Limb (tissue), 2 donors: Measurements from ENCODE around the gene SLC28A2.
"Not testable (repeated sequence)": the region's sequence is repeated elsewhere in the genome, so short reads cannot be mapped to it uniquely, and the experiment has no call there.

Source experiments
- DNase-seq, 2 donors: peaks; one replicate each; pipeline ENCODE4 v3.0.0-alpha.2; 2016; ENCODE audit errors: extremely low spot score in 2 of 2

Gene SLC28A2

DNA sequence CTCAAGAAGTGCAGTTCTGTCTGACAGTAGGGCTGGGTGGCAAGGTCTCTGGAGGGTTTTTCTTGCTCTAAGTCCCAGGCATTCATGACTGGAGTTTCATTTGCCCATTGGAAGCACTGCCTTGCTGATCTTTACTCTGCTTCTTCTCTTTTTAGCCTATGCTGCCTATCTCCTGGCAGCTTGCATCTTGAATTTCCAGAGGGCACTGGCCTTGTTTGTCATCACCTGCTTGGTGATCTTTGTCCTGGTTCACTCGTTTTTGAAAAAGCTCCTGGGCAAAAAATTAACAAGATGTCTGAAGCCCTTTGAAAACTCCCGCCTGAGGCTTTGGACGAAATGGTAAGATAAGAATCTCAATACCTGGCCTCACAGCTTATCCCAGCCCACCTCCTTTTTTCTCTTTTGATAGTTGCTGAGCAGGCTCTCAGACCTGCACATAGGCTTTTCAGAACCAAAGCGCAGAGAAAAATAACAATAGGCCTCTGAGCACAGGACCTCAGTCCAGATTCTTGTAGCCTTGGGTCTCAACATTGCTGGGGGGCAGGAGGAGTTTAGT lies 10.9 kb downstream of the SLC28A2 start:
- no peak for DNase-seq

DNA sequence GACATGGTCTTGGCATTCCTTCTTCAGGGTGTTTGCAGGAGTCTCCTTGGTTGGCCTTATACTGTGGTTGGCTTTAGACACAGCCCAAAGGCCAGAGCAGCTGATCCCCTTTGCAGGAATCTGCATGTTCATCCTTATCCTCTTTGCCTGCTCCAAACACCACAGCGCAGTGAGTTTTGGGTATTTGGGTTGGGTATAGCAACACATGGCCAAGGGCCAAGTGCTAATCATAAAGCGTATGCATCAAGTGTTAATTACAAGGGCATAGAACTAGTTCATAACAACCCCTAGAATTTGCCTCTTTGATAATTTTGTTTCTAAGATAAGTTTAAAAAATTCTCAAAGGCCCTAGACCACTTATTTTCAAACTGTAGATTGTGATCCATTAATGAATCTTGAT lies 11.8 kb downstream of the SLC28A2 start:
- no peak for DNase-seq

DNA sequence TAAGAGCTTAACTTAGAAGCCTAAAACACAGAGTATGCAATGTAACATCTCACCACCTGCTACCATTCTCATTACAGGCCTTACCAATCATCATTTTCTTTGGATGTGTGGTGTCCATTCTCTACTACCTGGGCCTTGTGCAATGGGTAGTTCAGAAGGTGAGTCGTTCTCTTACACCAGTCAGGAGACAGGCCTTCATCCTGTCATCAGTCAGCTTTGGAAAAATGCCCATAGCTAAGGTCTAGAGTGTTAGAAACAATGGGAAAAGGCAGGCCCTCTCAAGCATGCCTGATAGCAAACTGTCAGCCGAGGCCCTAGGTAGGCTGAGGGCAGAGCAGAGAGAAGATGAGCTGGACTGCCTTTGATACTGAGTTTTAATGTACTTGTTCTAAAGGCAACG lies 13.5 kb downstream of the SLC28A2 start:
- DNase-seq: no peak

DNA sequence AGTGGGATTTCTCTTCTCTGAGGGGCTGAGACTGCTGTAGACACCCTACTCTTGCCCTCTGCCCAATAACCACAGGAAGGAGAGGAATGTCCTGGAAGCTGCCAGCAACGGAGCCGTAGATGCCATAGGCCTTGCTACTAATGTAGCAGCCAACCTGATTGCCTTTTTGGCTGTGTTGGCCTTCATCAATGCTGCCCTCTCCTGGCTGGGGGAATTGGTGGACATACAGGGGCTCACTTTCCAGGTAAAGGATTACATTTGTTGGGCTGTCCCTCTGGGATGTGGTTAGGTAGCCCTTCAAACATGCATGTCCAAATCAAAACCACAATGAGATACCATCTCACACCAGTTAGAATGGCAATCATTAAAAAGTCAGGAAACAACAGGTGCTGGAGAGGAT lies 16.1 kb downstream of the SLC28A2 start:
- DNase-seq: no peak

DNA sequence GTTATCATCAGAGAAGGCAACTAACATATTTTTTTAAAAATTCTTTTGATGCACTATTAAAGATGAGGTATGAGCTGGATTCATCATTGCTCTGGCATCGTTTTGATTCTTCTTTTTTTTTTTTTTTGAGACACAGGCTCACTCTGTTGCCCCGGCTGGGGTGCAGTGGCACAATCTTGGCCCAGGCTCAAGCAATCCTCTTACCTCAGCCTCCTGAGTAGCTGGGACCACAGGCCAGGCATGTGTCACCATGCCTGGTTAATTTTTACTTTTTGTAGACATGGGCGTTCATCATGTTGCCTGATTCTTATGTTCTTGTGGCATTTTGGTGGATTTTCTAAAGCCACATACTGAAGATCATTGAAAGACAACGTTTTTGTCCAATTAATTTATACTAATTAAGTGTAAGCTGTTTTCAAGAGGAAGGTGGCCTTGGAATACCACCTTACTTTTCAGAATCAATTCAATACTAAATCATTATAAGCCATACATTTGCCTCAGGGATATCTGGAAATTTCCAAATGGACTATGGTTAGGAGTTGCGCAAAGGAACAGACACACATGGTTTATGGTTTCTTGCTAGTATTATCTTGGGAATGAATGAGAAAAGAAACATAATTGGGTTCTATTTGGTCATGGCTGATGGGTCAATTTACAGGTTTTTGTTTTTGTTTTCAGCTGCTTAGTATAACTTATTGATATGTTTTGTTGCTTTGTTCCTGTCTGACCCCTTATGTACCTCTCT lies 22.8 kb downstream of the SLC28A2 start:
- no peak for DNase-seq

DNA sequence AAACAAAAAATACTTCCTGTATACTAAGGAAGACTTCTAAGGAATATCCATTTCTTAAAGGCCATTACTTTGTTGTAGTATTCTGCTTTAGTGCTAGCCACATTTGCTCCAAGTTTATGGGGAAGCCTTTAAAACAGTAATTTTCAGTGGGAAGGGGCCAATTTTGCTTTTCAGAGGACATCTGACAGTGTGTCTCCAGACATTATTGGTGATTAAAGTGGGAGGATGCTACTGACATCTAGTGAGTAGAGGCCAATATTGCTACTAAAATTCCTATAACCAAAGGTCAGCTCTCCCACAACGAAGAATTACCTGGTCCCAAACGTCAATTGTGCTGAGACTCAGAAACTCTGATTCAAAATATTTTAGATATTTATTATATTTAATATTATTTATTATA lies 24.8 kb downstream of the SLC28A2 start:
- DNase-seq: peak in 1 of 2 donors; percentile 64

DNA sequence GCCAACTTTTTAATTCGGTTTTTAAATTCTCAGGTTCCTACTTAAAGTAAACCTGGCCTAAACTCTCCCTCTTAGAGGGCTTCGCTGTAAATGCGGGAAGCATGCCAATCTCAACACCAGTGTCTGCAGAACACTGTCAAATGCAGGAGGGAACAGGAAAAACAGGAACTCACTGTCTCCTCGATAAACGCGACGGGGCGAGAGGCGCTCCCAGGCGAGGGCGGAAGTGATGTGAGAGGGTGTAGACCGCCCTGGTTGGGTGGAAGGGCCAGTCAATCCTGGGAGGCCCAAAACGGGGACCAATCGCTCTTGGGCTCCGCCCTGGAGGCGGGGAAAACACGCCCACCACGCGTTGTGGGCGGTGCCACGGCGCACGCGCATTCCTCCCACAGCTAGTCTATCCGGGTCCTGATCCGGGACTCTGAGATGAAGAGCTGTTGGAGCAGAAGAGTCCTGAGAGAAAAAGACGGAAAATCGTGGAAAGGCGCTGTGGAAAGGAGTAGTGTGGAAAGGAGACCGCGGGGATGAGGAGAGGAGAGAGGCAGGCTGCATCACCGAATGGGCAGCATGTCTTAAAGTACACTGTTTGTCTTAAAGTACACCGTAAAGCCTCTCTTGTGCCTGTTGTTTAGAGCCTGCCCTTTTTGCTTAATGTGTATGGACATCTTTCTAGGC lies 27.1 kb downstream of the SLC28A2 start:
- DNase-seq: peak; percentile 99

DNA sequence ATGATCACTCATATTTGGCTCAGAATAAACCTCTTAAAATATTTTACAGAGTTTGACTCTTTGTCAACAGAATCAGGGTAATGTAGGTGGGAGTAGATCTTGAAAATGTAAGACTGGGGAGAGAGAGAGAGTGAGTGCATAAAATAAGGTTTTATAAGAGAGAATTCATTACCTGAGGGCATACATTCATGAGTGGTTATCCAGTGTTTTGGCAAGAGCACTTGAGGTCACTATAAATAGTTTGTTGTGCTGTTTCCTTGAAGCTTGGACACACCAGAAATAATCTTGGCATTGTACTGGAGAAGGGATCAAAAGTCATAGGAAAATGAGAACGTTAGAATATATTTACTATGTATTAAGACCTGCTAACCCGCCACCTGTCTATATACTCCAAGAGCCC lies 33.4 kb downstream of the SLC28A2 start:
- DNase-seq: no peak

DNA sequence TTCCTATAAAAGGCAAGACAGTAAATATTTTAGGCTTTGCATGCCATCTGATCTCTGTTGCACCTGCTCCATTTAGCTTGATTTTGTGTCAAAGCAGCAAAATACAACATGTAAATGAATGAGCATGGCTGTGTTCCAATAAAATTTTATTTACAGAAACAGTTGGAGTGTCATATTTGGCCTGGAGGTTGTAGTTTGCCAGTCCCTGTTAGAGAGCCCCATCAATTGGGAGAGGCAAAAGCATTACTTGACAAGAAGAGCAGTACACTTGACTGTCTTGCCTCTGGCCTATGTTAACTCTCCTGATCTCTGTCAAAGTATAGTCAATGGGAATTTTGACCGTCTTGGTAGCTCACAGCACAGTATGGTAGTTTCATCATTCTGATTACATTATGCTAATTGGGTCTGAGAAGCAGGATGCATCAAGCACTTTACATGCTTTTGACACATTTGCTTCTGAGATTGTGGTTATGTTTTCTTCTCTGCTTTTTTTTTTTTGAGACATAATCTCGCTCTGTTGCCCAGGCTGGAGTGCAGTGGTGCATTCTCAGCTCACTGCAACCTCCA lies 35.4 kb downstream of the SLC28A2 start:
- no peak for DNase-seq

DNA sequence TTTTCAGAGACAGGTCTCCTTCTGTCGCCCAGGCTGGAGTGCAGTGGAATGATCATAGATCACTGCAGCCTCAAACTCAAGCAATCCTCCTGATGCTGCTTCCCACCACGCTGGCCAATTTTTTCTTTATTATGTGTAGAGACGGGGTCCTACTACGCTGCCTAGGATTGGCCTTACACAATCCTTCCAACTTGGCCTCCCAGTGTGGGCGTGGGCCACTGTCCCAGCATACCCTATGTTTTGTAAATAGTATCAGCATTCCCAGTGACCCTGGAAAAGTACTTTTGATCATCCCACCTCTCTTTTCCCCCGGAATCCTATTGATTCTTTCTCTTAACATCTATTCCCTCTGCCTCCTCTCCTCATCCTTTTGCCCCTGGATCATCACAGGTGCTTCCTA lies 36.9 kb downstream of the SLC28A2 start:
- no peak for DNase-seq

DNA sequence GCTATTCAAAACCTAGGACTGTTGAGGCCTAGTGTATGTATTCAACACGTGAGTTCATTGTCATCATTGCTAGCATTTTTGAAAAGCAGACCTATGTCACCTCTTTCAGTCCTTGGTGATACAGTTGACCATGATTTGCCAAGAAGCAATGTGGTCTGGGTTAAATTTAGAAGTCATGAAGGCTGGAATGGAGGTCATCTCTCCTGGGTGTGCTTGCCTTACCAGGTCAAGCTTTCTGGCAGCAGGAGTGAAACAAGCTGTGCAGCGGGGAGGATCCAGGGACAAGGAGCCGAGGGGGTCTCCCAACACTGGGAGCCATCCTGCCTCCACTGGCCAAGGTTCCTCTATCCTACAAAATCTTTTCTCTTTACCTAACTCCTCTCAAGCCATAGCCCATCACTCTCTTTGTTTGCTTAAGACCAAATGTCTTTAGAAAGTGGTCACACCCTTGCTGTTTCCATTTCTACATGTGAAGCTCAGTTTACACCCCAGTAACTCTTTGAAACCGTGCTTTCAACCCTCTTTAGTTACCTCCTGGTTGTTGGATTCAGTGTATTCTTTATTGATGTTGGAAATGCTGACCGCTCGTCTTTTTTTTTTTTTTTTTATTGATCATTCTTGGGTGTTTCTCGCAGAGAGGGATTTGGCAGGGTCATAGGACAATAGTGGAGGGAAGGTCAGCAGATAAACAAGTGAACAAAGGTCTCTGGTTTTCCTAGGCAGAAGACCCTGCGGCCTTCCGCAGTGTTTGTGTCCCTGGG lies 40.0 kb downstream of the SLC28A2 start:
- DNase-seq: no peak

DNA sequence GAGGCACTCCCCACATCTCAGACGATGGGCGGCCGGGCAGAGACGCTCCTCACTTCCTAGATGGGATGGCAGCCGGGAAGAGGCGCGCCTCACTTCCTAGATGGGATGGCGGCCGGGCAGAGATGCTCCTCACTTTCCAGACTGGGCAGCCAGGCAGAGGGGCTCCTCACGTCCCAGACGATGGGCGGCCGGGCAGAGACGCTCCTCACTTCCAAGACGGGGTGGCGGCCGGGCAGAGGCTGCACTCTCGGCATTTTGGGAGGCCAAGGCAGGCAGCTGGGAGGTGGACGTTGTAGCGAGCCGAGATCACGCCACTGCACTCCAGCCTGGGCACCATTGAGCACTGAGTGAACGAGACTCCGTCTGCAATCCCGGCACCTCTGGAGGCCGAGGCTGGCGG lies 41.3 kb downstream of the SLC28A2 start:
- not testable (repeated sequence) for DNase-seq

DNA sequence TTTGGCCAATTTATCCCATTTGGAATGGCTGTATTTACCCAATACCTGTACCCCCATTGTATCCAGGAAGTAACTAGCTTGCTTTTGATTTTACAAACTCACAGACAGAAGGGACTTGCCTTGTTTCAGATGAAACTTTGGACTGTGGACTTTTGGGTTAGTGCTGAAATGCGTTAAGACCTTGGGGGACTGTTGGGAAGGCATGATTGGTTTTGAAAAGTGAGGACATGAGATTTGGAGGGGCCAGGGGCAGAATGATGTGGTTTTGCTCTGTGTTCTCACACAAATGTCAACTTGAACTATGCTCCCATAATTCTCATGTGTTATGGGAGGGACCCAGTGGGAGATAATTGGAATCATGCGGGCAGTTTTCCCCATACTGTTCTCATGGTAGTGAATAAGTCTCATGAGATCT lies 46.9 kb downstream of the SLC28A2 start:
- DNase-seq: not testable (repeated sequence)

DNA sequence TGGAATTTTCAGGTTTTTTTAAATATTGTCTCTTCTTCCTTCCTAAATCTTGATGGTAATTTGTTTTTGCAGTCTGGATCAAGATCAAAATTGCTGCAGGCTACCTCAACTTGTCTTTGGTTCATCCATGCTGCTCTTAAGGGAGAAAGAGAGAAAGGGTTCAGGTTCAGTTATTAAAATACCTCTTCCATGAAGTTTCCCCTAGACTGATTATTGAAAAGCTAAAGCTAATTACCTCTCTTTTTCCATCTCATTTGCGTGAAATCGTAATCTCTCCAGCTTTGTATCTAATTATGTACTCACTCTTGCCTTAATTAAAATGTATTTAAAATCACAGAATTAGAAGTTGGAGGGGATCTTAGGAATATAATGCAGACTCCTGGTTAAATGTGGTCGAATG lies 52.7 kb downstream of the SLC28A2 start:
- no peak for DNase-seq

DNA sequence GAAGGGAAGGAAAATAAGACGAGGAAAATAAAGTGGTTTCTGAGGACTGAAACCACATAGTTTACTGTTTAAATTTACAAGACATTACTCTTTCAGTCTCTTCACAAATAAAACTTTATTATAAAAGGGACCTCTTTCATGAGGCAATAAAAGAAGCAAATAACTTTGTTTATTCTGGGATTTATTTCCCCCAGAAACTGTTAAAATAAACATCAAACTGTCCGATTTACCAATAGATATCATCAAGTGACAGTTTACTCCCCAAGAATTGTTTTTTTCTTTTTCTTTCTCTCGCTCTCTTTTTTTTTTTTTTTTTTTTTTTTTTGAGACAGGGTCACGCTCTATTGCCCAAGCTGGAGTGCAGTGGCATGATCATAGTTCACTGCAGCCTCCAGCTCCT lies 54.1 kb downstream of the SLC28A2 start:
- DNase-seq: no peak

DNA sequence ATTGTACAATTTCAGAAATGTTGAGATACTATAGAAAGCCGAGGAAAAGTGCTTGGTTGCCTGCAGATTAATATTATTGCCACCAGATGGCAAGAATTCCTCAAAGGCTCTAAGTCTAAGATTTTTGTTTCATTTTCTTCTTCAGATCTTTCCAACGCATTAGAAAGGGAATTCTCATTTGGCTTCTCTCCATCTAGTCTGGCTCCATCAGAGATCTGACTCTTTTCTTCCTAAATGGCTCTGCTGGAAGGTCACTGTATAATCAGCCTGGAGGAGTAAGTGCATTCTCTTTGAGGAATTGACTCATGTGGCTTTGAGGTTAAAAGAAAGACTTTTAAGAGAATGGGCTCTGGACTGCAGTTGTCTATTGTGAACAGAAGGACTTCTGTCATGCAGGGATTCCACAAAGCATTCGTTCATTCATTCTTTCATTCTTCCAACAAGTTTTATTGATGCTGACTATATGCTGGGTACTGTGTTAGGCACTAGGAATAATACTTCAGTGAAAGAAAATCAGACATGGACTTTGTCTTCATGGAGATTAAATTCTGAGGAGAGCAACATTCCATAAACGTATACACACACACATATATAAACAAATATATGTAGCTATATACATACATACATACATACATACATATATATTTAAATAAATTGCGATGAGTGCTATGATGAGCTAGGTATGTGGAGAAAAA lies 55.3 kb downstream of the SLC28A2 start:
- DNase-seq: peak in 1 of 2 donors; percentile 55

DNA sequence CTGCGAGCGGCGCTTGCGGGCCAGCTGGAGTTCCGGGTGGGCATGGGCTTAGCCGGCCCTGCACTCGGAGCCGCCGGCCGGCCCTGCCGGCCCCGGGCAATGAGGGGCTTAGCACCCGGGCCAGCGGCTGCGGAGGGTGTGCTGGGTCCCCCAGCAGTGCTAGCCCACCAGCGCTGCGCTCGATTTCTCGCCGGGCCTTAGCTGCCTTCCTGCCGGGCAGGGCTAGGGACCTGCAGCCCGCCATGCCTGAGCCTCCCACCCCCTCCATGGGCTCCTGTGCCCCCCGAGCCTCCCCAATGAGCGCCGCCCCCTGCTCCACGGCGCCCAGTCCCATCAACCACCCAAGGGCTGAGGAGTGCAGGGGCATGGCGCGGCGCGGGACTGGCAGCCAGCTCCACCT lies 62.1 kb downstream of the SLC28A2 start:
- not testable (repeated sequence) for DNase-seq

DNA sequence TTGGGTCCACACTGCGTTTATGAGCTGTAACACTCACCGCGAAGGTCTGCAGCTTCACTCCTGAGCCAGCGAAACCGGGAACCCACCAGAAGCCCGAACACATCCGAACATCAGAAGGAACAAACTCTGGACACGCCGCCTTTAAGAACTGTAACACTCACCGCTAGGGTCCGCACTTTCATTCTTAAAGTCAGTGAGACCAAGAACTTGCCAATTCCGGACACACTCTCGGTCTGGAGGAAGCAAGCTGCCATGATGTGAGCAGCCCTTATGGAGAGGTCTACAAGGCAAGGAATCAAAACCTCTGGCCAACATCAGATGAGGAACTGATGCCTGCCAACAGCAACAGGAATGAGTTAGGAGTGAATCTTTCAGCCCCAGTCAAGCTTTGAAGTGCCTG lies 62.9 kb downstream of the SLC28A2 start:
- DNase-seq: no peak

DNA sequence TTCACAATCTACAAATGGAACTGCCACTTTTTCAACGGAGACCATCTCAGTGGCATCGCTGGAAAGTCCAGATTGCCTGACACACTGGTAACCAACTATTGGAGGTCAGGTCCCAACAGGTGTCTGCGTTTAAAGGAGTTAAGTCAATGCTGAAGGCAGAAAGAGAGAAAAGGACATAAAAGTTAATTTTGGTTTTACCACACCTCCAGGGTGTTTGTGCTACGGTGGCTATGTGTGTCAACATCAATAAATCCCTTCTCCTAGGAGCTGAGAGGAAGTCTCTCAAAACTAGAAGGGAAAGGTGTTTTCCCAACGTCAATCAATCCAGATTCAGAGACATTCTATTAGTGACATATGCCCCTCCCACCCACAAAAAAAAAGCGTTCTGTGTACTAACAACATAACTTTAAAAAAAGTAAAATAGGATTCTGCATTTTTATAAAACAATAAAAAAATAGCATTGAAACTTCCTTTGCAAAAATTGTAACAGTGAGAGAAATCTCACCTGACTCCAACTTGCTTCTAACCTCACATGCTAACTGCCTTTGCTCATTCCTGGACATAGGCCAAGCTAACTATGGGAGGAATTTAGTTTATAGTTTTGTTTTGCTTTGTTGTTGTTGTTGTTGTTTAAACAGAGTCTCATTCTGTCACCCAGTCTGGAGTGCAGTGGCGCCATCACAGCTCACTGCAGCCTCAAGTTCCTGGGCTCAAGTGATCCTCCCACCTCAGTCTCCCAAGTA lies 67.6 kb downstream of the SLC28A2 start:
- DNase-seq: no peak

DNA sequence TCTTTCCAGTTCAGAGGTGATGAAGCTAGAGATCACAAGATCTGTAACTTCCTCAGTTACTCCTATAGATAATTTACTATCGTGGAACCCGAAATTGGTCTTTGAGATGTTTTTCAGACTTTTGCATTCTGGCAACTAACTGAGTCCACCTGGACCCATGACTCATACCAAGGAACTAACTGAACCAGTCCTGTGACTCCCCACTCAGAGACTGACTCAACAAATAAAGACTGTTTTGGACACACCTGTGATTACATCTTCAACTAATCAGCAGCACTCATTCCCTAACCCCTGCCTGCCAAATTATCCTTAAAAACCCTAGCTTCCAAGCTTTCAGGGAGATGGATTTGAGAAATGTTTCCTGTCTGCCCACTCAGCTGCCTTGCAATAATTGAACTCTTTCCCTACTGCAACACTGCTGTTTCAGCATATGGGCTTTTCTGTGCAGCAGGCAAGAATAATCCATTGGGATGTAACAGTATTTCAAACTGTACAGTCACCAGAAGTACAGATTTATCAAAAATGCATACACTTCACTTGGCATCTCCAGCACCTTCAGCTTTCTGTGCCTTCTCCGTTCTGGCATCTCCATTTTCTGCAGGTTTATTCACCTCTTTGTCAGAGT lies 68.7 kb downstream of the SLC28A2 start:
- no peak for DNase-seq
